ENCODE measurements around the gene CNTN4. TPM values are rescaled to one million over a fixed set of nuclear protein-coding genes. Genes with fewer than 3 reads are reported as not detected.

Gene CNTN4
- total and polyA plus RNA-seq, 4 donors: 1.2 to 3.8 (median 2.6) TPM

DNA sequence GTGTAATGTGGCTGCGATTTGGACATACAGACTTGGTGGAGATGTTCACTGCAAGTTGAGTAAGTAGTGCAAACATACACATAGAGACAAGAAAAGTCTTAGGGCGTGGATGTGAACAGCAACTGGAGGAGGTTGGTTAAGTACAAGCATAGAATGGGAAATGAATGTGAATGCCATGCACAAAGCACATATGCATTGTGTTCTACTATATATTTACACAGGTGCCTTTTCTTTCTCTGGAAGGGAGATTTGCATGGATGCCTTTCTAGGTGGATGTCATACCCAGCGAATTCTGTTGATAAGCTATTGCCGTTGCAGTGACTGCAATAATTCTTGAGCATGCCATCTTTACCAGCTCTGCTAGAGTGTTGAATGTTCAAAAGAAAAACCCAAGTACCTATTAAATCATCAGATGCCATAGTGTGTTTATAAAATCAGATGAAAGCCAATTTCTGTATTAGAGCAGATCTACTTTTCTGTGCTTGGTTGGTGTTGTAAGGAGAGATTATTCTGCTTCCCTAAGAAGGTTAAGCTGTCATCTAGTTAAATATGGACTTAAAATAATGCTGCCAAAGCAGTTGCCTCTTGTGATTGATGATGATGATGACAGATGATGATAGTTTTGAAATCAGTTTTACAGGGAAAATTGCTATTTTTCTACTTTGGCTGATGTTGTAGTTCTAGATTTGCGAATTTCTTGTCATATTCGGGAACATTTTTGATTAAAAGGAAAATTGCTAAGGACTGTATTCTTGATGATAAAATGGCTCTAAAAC lies 148.4 kb downstream of the CNTN4 start:
- H3K27me3 ChIP-seq (ENCODE audit: control insufficient read depth in 4 of 4, insufficient read depth in 4 of 4, low read length in 3 of 4): no peaks in the 10 kb centered on the region
- TF ChIP-seq CTCF (IDR thresholded peaks at IDR 0.05; ENCODE audit: low read depth, low read length, missing input control) (no peak), FOXA1 (IDR thresholded peaks at IDR 0.05) (no peak), RAD21 (IDR thresholded peaks at IDR 0.05) (no peak), FOXA2 (IDR thresholded peaks at IDR 0.05) (no peak), REST (IDR thresholded peaks at IDR 0.05) (no peak), SP1 (IDR thresholded peaks at IDR 0.05) (no peak), HNF4A (conservative IDR thresholded peaks at IDR 0.05) (no peak)
- TF ChIP-seq, protein P1, sequence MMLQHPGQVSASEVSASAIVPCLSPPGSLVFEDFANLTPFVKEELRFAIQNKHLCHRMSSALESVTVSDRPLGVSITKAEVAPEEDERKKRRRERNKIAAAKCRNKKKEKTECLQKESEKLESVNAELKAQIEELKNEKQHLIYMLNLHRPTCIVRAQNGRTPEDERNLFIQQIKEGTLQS (IDR thresholded peaks at IDR 0.05): no peak
- H3K36me3 ChIP-seq (ENCODE audit: control insufficient read depth in 4 of 4, insufficient read depth in 3 of 4, low read depth in 1 of 4, low read length in 3 of 4): no peaks in the 10 kb centered on the region
- H3K9ac ChIP-seq (ENCODE audit: low read depth in 1 of 2, low read length in 2 of 2): no peak overlapping the region
- DNase-seq (ENCODE audit: low spot score): no peak
- no peak overlapping the region for H3K4me3 ChIP-seq (ENCODE audit: low read depth in 1 of 3, low read length in 3 of 3)
- WGBS: 69% methylated on average over 6 of the region's 6 CpGs
- H3K27ac ChIP-seq (ENCODE audit: low read depth in 1 of 2, low read length in 2 of 2): no peak overlapping the region
- H3K4me1 ChIP-seq (ENCODE audit: control insufficient read depth in 4 of 4, insufficient read depth in 4 of 4, low read length in 3 of 4): no peaks in the 10 kb centered on the region
- no peaks in the 10 kb centered on the region for H3K9me3 ChIP-seq (ENCODE audit: control insufficient read depth in 4 of 4, low read length in 3 of 4)

GRCh38 chr3:2247831-2248230 lies 149.2 kb downstream of the CNTN4 start:
- Histone ChIP-seq H3K9ac (ENCODE audit: low read depth in 1 of 2, low read length in 2 of 2) (no peak overlapping the region), H3K36me3 (ENCODE audit: control insufficient read depth in 4 of 4, insufficient read depth in 3 of 4, low read depth in 1 of 4, low read length in 3 of 4) (no peaks in the 10 kb centered on the region), H3K4me1 (ENCODE audit: control insufficient read depth in 4 of 4, insufficient read depth in 4 of 4, low read length in 3 of 4) (no peaks in the 10 kb centered on the region), H3K9me3 (ENCODE audit: control insufficient read depth in 4 of 4, low read length in 3 of 4) (no peaks in the 10 kb centered on the region), H3K27ac (ENCODE audit: low read depth in 1 of 2, low read length in 2 of 2) (no peak overlapping the region), H3K27me3 (ENCODE audit: control insufficient read depth in 4 of 4, insufficient read depth in 4 of 4, low read length in 3 of 4) (no peaks in the 10 kb centered on the region), H3K4me3 (ENCODE audit: low read depth in 1 of 3, low read length in 3 of 3) (no peak overlapping the region)
- 48% methylated on average over 4 of the region's 4 CpGs for WGBS
- TF ChIP-seq SP1 (IDR thresholded peaks at IDR 0.05): no peak
- no peak for TF ChIP-seq HNF4G (IDR thresholded peaks at IDR 0.05)
- TF ChIP-seq REST (IDR thresholded peaks at IDR 0.05): no peak
- no peak for TF ChIP-seq CTCF (IDR thresholded peaks at IDR 0.05; ENCODE audit: low read depth, low read length, missing input control)
- no peak for TF ChIP-seq JUND (IDR thresholded peaks at IDR 0.05)
- TF ChIP-seq, protein P1 (IDR thresholded peaks at IDR 0.05): no peak
- TF ChIP-seq RAD21 (IDR thresholded peaks at IDR 0.05): no peak
- no peak for TF ChIP-seq NR2F2 (IDR thresholded peaks at IDR 0.05)
- no peak for TF ChIP-seq HNF4A (conservative IDR thresholded peaks at IDR 0.05)
- TF ChIP-seq RXRA (IDR thresholded peaks at IDR 0.05): no peak
- DNase-seq (ENCODE audit: low spot score): no peak

All from liver (tissue), 9 donors.